G401 (cell line): ENCODE measurements around the gene WEE1. TPM values are rescaled to one million over a fixed set of nuclear protein-coding genes. Genes with fewer than 3 reads are reported as not detected.
"Not testable (repeated sequence)": the region's sequence is repeated elsewhere in the genome, so short reads cannot be mapped to it uniquely, and the experiment has no call there.

ENCODE experiments used
- DNase-seq: peaks from one replicate; pipeline ENCODE4 v3.0.0-alpha.2; 2015; ENCODE audit warnings: low spot score
- in situ Hi-C: cut with HindIII; loops from 2 replicates; pipeline ENCODE4 v1.10.0; 2016; ENCODE audit warnings: low sequenced_read_pairs, mixed read lengths
- total RNA-seq: library from RNA; depleted of rRNA; stranded (reverse); fragments of >200 nt; shearing (Covaris generic); gene quantifications from 2 replicates; pipeline ENCODE4 v1.2.3, GENCODE V29; 2014; rRNA removed

The WEE1 gene
- 65.9 and 90.7 TPM in 2 replicates for total RNA-seq

GRCh38 chr11:9573052-9573774 is at the start of gene WEE1:
Gene WEE1, plus strand, starts transcription at chr11:9573670. Its CDS starts 264 bp downstream, at chr11:9573934.
- peak; percentile 94 for DNase-seq
- in situ Hi-C loops: no loop called here

GRCh38 chr11:9524001-9524400 is 49.5 kb upstream of the WEE1 start:
- in situ Hi-C loops: no loop called here
- DNase-seq: no peak

GRCh38 chr11:9525116-9525515 is 48.4 kb upstream of the WEE1 start:
- in situ Hi-C loops: no loop called here
- no peak for DNase-seq

- DNase-seq: no peak
- in situ Hi-C loops: no loop called here
These were observed 45.9 kb upstream of the WEE1 start for GRCh38 chr11:9527481-9528135.

- in situ Hi-C loops: no loop called here
- no peak for DNase-seq
These were observed 45.4 kb upstream of the WEE1 start for GRCh38 chr11:9528136-9528501.

GRCh38 chr11:9528573-9529333 is 44.7 kb upstream of the WEE1 start:
- in situ Hi-C loops: no loop called here
- DNase-seq: no peak

- in situ Hi-C loops: no loop called here
- DNase-seq: no peak
These were observed 44.2 kb upstream of the WEE1 start for GRCh38 chr11:9529334-9529650.

GRCh38 chr11:9530020-9530621 is 43.3 kb upstream of the WEE1 start:
- in situ Hi-C loops: no loop called here
- DNase-seq: no peak

- no peak for DNase-seq
- in situ Hi-C loops: no loop called here
These were observed 42.4 kb upstream of the WEE1 start for GRCh38 chr11:9530901-9531625.

- in situ Hi-C loops: no loop called here
- no peak for DNase-seq
These were observed 40.4 kb upstream of the WEE1 start for GRCh38 chr11:9533058-9533457.

- DNase-seq: no peak
- in situ Hi-C loops: no loop called here
These were observed 39.6 kb upstream of the WEE1 start for GRCh38 chr11:9533736-9534473.

- in situ Hi-C loops: no loop called here
- DNase-seq: peak; percentile 19
These were observed 38.2 kb upstream of the WEE1 start for GRCh38 chr11:9535189-9535781.

- DNase-seq: no peak
- in situ Hi-C loops: no loop called here
These were observed 34.9 kb upstream of the WEE1 start for GRCh38 chr11:9538548-9538947.

GRCh38 chr11:9549216-9549615 is 24.3 kb upstream of the WEE1 start:
- in situ Hi-C loops, DNase-seq: not testable (repeated sequence)

- DNase-seq: no peak
- in situ Hi-C loops: no loop called here
These were observed 23.3 kb upstream of the WEE1 start for GRCh38 chr11:9550191-9550628.

- DNase-seq: no peak
- in situ Hi-C loops: no loop called here
These were observed 12.0 kb upstream of the WEE1 start for GRCh38 chr11:9561279-9561982.

GRCh38 chr11:9562716-9563115 is 10.8 kb upstream of the WEE1 start:
- in situ Hi-C loops: no loop called here
- DNase-seq: no peak
